HUES48 (cell line): ENCODE data around the gene TBL1X.

ENCODE experiments used
- H3K27ac ChIP-seq: one replicate; pipeline ENCODE4 v1.7.0; 2013; ENCODE audit warnings: low read depth, low read length, inconsistent platforms
- H3K27me3 ChIP-seq: 2 replicates; pipeline ENCODE4 v1.6.1; 2013; ENCODE audit warnings: mild to moderate bottlenecking, low read length; ENCODE audit not compliant: control insufficient read depth, insufficient read depth
- H3K36me3 ChIP-seq: 2 replicates; pipeline ENCODE4 v1.6.1; 2013; ENCODE audit warnings: low read length; ENCODE audit not compliant: control insufficient read depth, insufficient read depth
- H3K4me1 ChIP-seq: 2 replicates; pipeline ENCODE4 v1.6.1; 2013; ENCODE audit warnings: mild to moderate bottlenecking, low read length; ENCODE audit not compliant: control insufficient read depth, insufficient read depth
- H3K4me3 ChIP-seq: 2 replicates; pipeline ENCODE4 v1.5.1; 2013; ENCODE audit warnings: mild to moderate bottlenecking, low read depth, low read length
- H3K9ac ChIP-seq: 2 replicates; pipeline ENCODE4 v1.6.1; 2013; ENCODE audit warnings: mild to moderate bottlenecking, low read depth, low read length, moderate library complexity
- H3K9me3 ChIP-seq: 2 replicates; pipeline ENCODE4 v1.6.1; 2013; ENCODE audit warnings: low read length; ENCODE audit not compliant: control insufficient read depth, insufficient read depth

TBL1X gene

DNA sequence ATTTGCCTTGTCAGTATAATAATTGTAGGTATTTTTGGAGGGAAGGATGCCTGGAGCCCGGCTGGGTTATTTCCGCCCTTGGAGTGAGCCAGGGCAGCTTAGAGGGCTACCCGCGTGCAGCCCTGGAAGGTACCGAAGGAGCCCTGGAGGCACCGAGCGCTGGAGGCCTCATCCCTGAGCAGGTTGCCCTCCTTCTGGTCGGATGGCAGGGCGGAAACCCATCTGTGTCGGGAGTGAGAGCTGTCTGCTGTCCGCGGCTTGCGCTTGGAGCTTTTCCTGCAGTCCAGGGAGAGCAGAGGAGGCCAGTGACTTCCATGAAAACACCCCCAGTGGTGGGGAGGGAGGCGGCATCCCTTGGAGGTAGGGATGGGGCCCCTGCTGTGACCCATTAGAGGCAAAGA lies 122.1 kb downstream of the TBL1X start:
- Histone ChIP-seq H3K4me1 (peaks cover 47% of the 10 kb centered on the region), H3K9ac (no peak overlapping the region), H3K27ac (no peak overlapping the region), H3K27me3 (no peaks in the 10 kb centered on the region), H3K9me3 (no peaks in the 10 kb centered on the region), H3K4me3 (no peak overlapping the region), H3K36me3 (no peaks in the 10 kb centered on the region)

DNA sequence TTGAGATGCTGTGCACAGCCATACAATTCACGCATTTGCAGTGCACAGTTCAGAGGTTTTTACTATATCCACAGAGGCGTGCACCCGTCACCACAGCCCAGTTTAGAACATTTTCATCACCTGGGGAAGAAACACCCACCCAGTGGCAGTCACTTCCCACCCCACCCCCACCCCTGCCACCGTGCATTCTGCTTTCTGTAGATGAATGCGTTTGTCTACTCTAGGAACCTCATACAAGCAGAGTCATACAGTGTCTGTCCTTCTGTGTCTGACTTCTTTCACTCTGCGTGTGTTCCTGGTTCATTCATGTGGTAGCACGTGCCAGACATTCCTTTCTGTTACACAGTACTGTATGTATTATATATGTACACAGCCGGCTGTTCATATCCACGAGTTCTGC lies 122.8 kb downstream of the TBL1X start:
- H3K4me3 ChIP-seq, result no peak overlapping the region
- no peak overlapping the region for H3K9ac ChIP-seq
- no peak overlapping the region for H3K27ac ChIP-seq
- H3K27me3 ChIP-seq, result no peaks in the 10 kb centered on the region
- peaks cover 40% of the 10 kb centered on the region for H3K4me1 ChIP-seq
- H3K36me3 ChIP-seq, result no peaks in the 10 kb centered on the region
- H3K9me3 ChIP-seq, result no peaks in the 10 kb centered on the region

DNA sequence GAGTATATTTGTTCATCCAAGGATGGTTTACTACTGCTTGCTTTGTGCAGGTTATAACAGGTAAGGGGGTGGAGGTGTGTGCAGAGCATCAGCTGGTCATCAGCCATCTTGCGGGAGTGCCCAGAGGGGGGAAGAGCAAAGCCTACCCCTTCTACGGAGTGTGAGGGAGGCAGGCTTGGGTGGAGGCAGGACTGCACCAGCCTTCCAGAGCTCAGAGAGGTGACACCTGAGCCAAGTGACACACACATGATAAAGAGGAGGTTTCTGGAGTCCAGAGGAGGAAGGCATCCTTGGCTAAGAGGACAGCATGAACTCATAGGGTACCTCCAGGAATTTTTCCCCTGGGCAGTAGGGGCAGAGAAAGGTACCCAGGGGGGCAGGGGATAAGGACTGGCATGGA lies 126.6 kb downstream of the TBL1X start:
- peaks cover 33% of the 10 kb centered on the region for H3K4me1 ChIP-seq
- H3K9ac ChIP-seq, result no peak overlapping the region
- H3K36me3 ChIP-seq, result no peaks in the 10 kb centered on the region
- H3K4me3 ChIP-seq, result no peak overlapping the region
- no peaks in the 10 kb centered on the region for H3K9me3 ChIP-seq
- no peaks in the 10 kb centered on the region for H3K27me3 ChIP-seq
- no peak overlapping the region for H3K27ac ChIP-seq

DNA sequence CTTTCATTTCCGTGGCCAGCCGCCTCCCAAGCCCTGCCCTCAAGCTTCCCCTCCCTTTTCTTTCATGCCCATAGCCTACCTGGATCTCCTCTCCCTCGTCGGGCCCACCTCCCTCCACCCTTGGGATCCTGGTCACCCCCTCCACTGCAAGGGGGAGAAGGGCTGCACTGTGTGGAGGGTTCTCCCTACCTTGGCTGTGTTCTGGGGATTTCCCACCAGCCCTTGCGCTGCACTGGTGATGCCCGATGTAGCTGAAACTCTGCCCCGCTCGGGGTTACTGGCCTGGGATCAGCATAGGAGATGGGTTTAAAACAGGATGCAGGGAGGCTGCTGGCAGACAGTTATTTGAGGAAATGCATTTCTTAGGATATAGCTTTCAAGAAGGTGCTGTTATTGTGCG lies 128.9 kb downstream of the TBL1X start:
- no peaks in the 10 kb centered on the region for H3K36me3 ChIP-seq
- no peak overlapping the region for H3K4me3 ChIP-seq
- no peak overlapping the region for H3K9ac ChIP-seq
- no peaks in the 10 kb centered on the region for H3K9me3 ChIP-seq
- H3K4me1 ChIP-seq, result peaks cover 25% of the 10 kb centered on the region
- H3K27me3 ChIP-seq, result no peaks in the 10 kb centered on the region
- no peak overlapping the region for H3K27ac ChIP-seq

DNA sequence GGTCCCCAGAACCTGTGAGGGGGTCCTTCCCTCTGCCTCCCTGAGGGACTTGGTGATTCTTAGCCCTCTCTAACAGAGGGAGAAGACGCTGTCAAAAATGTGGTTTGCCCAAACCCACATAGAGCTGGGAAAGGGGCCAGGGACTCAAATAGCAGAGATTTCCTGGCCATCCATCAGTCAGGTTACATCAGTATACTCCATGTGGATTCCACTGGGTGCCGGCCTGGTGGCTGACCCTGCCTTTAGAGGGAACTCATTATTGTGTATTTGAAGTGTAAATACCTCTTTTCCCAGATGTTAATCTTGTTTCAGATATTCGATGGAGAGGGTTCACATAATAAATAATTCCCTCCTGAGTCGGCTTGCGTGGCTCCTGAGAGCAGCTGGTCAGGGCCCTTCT lies 130.3 kb downstream of the TBL1X start:
- Histone ChIP-seq H3K36me3 (no peaks in the 10 kb centered on the region), H3K9ac (peak overlapping the region; percentile 38; the same call in 1 of the 2 replicates), H3K4me3 (no peak overlapping the region), H3K27me3 (no peaks in the 10 kb centered on the region), H3K9me3 (no peaks in the 10 kb centered on the region), H3K4me1 (peaks cover 25% of the 10 kb centered on the region), H3K27ac (peak overlapping the region; percentile 53)

DNA sequence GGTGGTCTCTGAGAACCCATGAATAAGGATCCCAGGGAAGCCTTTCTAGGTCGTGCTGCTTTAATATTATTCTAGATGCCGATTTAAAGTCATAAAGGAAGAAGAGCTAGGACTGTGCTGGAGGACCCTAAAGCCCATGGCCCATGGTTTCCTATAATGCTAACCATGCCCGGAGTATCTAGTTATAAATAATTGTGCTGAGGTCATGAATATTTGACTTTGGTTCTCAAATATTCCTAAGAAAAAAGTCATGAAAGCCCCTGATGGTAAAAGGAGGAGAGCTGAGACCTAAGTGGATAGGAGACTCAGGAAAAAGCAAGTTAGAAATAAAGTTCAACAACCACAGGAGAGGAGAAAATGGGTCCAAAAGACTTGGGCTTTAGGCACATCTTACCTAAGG lies 132.0 kb downstream of the TBL1X start:
- no peak overlapping the region for H3K4me3 ChIP-seq
- H3K9ac ChIP-seq, result no peak overlapping the region
- H3K4me1 ChIP-seq, result peaks cover 25% of the 10 kb centered on the region
- no peaks in the 10 kb centered on the region for H3K36me3 ChIP-seq
- H3K27me3 ChIP-seq, result no peaks in the 10 kb centered on the region
- no peak overlapping the region for H3K27ac ChIP-seq
- no peaks in the 10 kb centered on the region for H3K9me3 ChIP-seq

DNA sequence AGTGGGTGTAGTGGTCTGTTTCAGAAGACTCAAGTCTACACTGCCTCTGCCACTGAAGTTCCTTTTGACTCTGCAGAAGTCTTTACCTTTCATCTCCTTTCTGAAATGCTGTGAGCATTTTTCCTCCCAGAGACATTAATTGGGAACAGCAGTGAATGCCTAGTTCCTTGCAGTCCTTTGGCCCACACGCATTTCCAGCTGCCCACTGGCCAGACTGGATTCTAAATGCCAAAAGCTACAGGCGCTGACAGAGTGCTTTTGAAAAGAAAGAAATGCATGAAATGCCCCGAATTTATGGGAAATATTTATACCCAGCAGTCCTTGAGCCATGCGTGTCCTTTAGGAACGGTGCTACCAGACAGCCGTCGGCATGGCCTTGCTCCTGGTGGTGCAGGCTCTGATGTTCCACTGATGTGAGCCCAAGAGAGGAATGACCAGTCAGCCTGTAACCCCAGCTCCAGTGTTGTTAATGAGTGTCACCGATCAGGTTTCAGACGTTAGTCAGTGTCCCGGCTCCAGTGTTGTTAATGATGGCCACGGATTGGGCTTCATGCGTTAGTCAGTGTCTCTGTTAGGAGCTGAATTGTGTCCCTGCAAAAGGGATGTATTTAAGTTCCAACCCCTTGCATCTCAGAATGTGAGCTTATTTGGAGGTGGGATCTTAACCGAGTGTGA lies 132.6 kb downstream of the TBL1X start:
- H3K36me3 ChIP-seq, result no peaks in the 10 kb centered on the region
- H3K9ac ChIP-seq, result no peak overlapping the region
- no peaks in the 10 kb centered on the region for H3K9me3 ChIP-seq
- H3K27me3 ChIP-seq, result no peaks in the 10 kb centered on the region
- H3K4me3 ChIP-seq, result no peak overlapping the region
- H3K27ac ChIP-seq, result no peak overlapping the region
- H3K4me1 ChIP-seq, result peaks cover 25% of the 10 kb centered on the region

DNA sequence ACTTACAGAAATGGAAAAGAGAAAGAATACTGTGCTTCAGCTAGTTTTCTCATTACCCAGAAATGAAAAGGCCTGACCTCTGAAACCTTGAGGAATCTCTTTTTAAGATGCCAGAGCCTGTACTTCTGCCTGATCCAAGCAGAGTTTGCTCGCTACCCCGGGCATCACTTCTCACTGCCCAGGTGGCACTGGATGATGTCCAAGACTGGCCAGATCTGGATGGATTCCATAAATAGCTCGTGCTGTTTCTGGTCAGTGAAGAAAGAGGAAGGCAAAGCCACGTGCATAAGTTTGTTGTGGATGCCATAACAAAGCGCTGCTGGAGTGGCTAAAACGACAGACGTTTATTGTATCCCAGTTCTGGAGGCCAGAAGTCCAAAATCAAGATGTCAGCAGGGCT lies 133.5 kb downstream of the TBL1X start:
- peaks cover 25% of the 10 kb centered on the region for H3K4me1 ChIP-seq
- no peaks in the 10 kb centered on the region for H3K27me3 ChIP-seq
- H3K9ac ChIP-seq, result no peak overlapping the region

DNA sequence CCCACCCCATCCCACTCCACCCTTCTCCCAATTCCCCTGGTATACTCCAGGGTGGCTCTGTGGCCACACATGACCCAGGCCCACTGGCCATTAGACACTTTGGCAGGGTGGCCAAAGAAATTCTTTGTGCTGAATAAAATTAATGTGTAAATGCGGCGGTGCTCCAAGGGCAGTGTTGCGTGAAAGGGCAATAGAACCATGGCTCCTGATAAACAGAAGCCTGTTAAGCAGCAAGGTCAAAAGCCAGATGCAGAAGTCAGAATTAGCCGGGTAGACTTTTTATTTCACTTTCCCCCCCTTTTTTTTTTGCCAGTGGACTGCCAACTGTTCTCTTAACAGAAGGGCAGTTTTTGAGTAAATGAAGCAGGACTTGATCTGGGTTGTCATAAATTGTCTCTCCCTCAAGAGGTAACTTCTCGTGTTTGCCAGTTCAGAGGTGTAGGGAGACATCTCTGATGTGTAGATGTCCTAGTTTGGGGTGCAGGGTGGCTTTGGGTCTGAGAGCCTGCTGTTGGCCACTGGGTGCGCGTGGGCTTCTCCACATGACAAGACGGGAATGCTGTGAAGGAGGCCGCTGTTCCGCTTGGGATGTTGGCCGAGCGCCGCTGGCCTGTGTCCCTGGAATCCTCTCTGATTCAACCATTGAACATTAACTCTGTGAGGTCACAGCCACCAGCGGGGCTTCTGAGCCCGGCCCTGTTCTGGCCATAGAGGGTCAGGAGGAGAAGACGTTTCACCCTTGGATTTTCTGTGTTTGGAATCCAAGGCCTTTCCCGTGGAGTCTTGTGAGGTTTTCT lies 139.5 kb downstream of the TBL1X start:
- H3K27ac ChIP-seq, result no peak overlapping the region
- no peak overlapping the region for H3K9ac ChIP-seq
- H3K36me3 ChIP-seq, result no peaks in the 10 kb centered on the region
- H3K9me3 ChIP-seq, result no peaks in the 10 kb centered on the region
- no peaks in the 10 kb centered on the region for H3K27me3 ChIP-seq
- no peak overlapping the region for H3K4me3 ChIP-seq
- H3K4me1 ChIP-seq, result no peaks in the 10 kb centered on the region; the same call in 1 of the 2 replicates

More for the DNA sequence above, 133.5 kb downstream of the TBL1X start:
- Histone ChIP-seq H3K9me3 (no peaks in the 10 kb centered on the region), H3K36me3 (no peaks in the 10 kb centered on the region), H3K27ac (no peak overlapping the region), H3K4me3 (no peak overlapping the region)

DNA sequence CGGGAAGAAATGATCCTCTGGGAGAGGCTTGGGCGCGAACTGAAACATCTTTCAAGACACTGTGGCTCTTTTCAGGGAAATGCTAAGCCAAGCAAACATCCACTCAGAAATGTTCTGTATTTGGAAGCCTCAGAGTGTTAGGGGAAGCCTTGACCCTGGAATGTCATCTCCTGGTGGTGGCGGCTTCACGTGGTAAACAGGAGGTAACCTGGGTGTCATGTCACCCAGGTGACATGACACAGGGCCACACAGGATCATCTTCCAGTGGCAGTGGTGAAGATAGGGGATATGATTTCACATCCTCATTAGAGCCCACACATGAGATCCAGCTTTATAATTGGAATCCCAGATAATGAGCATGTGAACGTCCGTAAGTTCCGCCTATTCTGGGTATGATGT lies 140.0 kb downstream of the TBL1X start:
- no peaks in the 10 kb centered on the region for H3K36me3 ChIP-seq
- no peaks in the 10 kb centered on the region for H3K27me3 ChIP-seq
- H3K4me1 ChIP-seq, result peaks cover 6% of the 10 kb centered on the region
- no peak overlapping the region for H3K4me3 ChIP-seq
- H3K9ac ChIP-seq, result no peak overlapping the region
- H3K27ac ChIP-seq, result no peak overlapping the region
- no peaks in the 10 kb centered on the region for H3K9me3 ChIP-seq

DNA sequence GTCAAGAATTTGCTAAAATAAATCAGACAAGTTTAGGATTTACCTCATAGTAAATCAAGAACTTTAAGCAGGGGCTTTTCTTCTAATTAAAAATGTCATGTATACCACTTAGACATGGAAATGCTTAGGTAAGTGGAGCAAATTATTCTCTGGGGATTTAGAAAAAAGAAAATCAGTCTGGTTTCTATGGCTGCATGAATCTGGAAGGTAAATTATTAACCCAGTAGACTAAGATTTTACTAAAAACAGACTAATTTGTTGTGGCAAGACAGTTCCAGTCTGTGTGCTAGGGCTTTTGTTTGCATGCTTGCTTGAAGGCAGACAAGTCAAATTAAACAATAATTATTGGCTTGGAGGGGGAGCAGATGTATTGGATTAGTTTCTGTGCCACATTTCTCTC lies 140.6 kb downstream of the TBL1X start:
- no peaks in the 10 kb centered on the region for H3K9me3 ChIP-seq
- H3K4me3 ChIP-seq, result no peak overlapping the region
- no peak overlapping the region for H3K27ac ChIP-seq
- H3K4me1 ChIP-seq, result peaks cover 8% of the 10 kb centered on the region
- no peaks in the 10 kb centered on the region for H3K36me3 ChIP-seq
- H3K9ac ChIP-seq, result no peak overlapping the region
- H3K27me3 ChIP-seq, result no peaks in the 10 kb centered on the region
